ENCODE results near the gene EYA2. TPM values are rescaled to one million over a fixed set of nuclear protein-coding genes. Genes with fewer than 3 reads are reported as not detected.
"Not testable (repeated sequence)": the region's sequence is repeated elsewhere in the genome, so short reads cannot be mapped to it uniquely, and the experiment has no call there.

EYA2 gene
- polyA plus RNA-seq, 2 donors: 21.5 to 23.6 TPM

DNA sequence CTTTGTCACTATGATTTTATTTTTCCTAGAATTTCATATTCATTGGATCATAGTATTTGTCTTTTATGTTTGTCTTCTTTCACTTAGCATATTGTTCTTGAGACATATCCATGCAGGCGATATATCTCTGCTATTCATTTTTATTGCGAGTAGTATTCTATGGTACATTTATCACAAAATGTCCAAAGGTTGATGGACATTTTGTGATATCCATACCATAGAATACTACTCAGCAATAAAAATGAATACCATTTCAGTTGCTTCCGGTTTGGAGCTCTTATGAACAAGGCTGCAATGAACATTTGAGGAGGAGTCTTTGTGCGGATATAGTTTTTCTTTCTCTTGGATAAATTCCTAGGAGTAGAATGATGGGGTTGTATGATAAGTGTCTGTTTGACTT is 28.8 kb upstream of the EYA2 start:
- WGBS, 2 donors: 89 to 93% methylated on average over 4 of the region's 4 CpGs
- Histone ChIP-seq H3K27me3 (ENCODE audit: control insufficient read depth in 1 of 2, insufficient read depth in 2 of 2, low read length in 2 of 2) (no peaks in the 10 kb centered on the region), H3K9me3 (ENCODE audit: control insufficient read depth in 2 of 2, insufficient read depth in 1 of 2, low read depth in 1 of 2, low read length in 1 of 2) (no peaks in the 10 kb centered on the region), H3K4me1 (ENCODE audit: control insufficient read depth in 2 of 2, insufficient read depth in 2 of 2, low read length in 1 of 2) (no peaks in the 10 kb centered on the region), H3K36me3 (ENCODE audit: control insufficient read depth in 2 of 2, insufficient read depth in 2 of 2, low read length in 1 of 2) (no peaks in the 10 kb centered on the region), H3K4me3 (ENCODE audit: low read depth in 1 of 2, low read length in 2 of 2) (no peak overlapping the region), H3K27ac (ENCODE audit: low read depth in 2 of 2, low read length in 1 of 2) (no peak overlapping the region)

GRCh38 chr20:46870041-46870440 is 24.6 kb upstream of the EYA2 start:
- WGBS, 2 donors: 53 to 66% methylated on average over 1 of the region's 1 CpG
- no peaks in the 10 kb centered on the region for H3K4me1 ChIP-seq (ENCODE audit: control insufficient read depth in 2 of 2, insufficient read depth in 2 of 2, low read length in 1 of 2)
- H3K4me3 ChIP-seq (ENCODE audit: low read depth in 1 of 2, low read length in 2 of 2): no peak overlapping the region
- H3K36me3 ChIP-seq (ENCODE audit: control insufficient read depth in 2 of 2, insufficient read depth in 2 of 2, low read length in 1 of 2): no peaks in the 10 kb centered on the region
- no peaks in the 10 kb centered on the region for H3K9me3 ChIP-seq (ENCODE audit: control insufficient read depth in 2 of 2, insufficient read depth in 1 of 2, low read depth in 1 of 2, low read length in 1 of 2)
- no peaks in the 10 kb centered on the region for H3K27me3 ChIP-seq (ENCODE audit: control insufficient read depth in 1 of 2, insufficient read depth in 2 of 2, low read length in 2 of 2)
- H3K27ac ChIP-seq (ENCODE audit: low read depth in 2 of 2, low read length in 1 of 2): no peak overlapping the region

GRCh38 chr20:46872328-46873211 is 22.1 kb upstream of the EYA2 start:
- Histone ChIP-seq H3K4me1 (ENCODE audit: control insufficient read depth in 2 of 2, insufficient read depth in 2 of 2, low read length in 1 of 2) (no peaks in the 10 kb centered on the region), H3K27me3 (ENCODE audit: control insufficient read depth in 1 of 2, insufficient read depth in 2 of 2, low read length in 2 of 2) (peaks cover 0 to 2% of the 10 kb centered on the region in 2 donors), H3K27ac (ENCODE audit: low read depth in 2 of 2, low read length in 1 of 2) (no peak overlapping the region), H3K9me3 (ENCODE audit: control insufficient read depth in 2 of 2, insufficient read depth in 1 of 2, low read depth in 1 of 2, low read length in 1 of 2) (no peaks in the 10 kb centered on the region), H3K4me3 (ENCODE audit: low read depth in 1 of 2, low read length in 2 of 2) (no peak overlapping the region), H3K36me3 (ENCODE audit: control insufficient read depth in 2 of 2, insufficient read depth in 2 of 2, low read length in 1 of 2) (no peaks in the 10 kb centered on the region)
- WGBS, 2 donors: 59 to 60% methylated on average over 13 of the region's 13 CpGs

DNA sequence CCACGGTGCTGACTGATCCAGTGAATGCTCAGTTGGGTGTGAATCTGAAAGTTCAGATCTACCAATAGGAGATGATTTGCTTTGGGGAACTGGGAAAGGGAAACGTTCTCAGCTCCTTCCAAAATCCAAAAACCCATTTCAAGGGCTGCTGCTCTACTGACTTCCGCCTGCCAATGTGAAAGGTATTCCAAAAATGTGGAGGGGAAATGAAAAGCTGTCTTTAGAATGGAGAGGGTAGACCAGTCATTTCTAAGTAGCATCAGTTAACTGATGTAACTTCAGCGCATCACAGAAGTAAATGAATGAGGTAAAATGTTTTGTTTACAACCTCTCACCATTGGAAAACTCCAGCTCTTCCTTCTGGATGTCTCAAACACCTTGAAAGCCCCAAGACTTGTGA is 19.6 kb upstream of the EYA2 start:
- 63 to 70% methylated on average over 4 of the region's 4 CpGs for WGBS, 2 donors
- Histone ChIP-seq H3K9me3 (ENCODE audit: control insufficient read depth in 2 of 2, insufficient read depth in 1 of 2, low read depth in 1 of 2, low read length in 1 of 2) (no peaks in the 10 kb centered on the region), H3K27me3 (ENCODE audit: control insufficient read depth in 1 of 2, insufficient read depth in 2 of 2, low read length in 2 of 2) (peaks cover 0 to 2% of the 10 kb centered on the region in 2 donors), H3K36me3 (ENCODE audit: control insufficient read depth in 2 of 2, insufficient read depth in 2 of 2, low read length in 1 of 2) (no peaks in the 10 kb centered on the region), H3K27ac (ENCODE audit: low read depth in 2 of 2, low read length in 1 of 2) (no peak overlapping the region), H3K4me1 (ENCODE audit: control insufficient read depth in 2 of 2, insufficient read depth in 2 of 2, low read length in 1 of 2) (no peaks in the 10 kb centered on the region), H3K4me3 (ENCODE audit: low read depth in 1 of 2, low read length in 2 of 2) (no peak overlapping the region)

GRCh38 chr20:46879386-46879785 is 15.3 kb upstream of the EYA2 start:
- no peaks in the 10 kb centered on the region for H3K9me3 ChIP-seq (ENCODE audit: control insufficient read depth in 2 of 2, insufficient read depth in 1 of 2, low read depth in 1 of 2, low read length in 1 of 2)
- no peaks in the 10 kb centered on the region for H3K4me1 ChIP-seq (ENCODE audit: control insufficient read depth in 2 of 2, insufficient read depth in 2 of 2, low read length in 1 of 2)
- WGBS, 2 donors: 87 to 90% methylated on average over 5 of the region's 5 CpGs
- H3K27me3 ChIP-seq (ENCODE audit: control insufficient read depth in 1 of 2, insufficient read depth in 2 of 2, low read length in 2 of 2): peaks cover 0 to 2% of the 10 kb centered on the region in 2 donors
- H3K36me3 ChIP-seq (ENCODE audit: control insufficient read depth in 2 of 2, insufficient read depth in 2 of 2, low read length in 1 of 2): no peaks in the 10 kb centered on the region
- no peak overlapping the region for H3K27ac ChIP-seq (ENCODE audit: low read depth in 2 of 2, low read length in 1 of 2)
- H3K4me3 ChIP-seq (ENCODE audit: low read depth in 1 of 2, low read length in 2 of 2): no peak overlapping the region

DNA sequence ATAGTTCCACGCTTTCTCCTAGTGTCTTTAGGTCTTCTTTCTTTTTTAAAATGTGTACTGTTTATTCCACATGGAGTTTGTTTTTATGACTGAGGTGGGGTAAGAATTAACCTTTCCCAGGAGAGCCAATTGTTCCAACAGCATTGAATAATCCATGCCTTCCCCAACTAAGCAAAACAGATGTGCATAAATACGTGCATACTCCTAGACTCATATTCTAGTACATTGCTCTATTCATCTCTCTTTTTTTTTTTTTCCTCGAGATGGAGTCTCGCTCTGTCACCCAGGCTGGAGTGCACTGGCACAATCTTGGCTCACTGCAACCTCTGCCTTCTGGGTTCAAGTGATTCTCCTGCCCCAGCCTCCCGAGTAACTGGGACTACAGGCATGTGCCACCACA is 14.7 kb upstream of the EYA2 start:
- not testable (repeated sequence) for H3K36me3 ChIP-seq (ENCODE audit: control insufficient read depth in 2 of 2, insufficient read depth in 2 of 2, low read length in 1 of 2); H3K9me3 ChIP-seq (ENCODE audit: control insufficient read depth in 2 of 2, insufficient read depth in 1 of 2, low read depth in 1 of 2, low read length in 1 of 2); H3K4me3 ChIP-seq (ENCODE audit: low read depth in 1 of 2, low read length in 2 of 2); H3K4me1 ChIP-seq (ENCODE audit: control insufficient read depth in 2 of 2, insufficient read depth in 2 of 2, low read length in 1 of 2); H3K27me3 ChIP-seq (ENCODE audit: control insufficient read depth in 1 of 2, insufficient read depth in 2 of 2, low read length in 2 of 2); H3K27ac ChIP-seq (ENCODE audit: low read depth in 2 of 2, low read length in 1 of 2)
- 86 to 89% methylated on average over 5 of the region's 5 CpGs for WGBS, 2 donors

- no peaks in the 10 kb centered on the region for H3K4me1 ChIP-seq (ENCODE audit: control insufficient read depth in 2 of 2, insufficient read depth in 2 of 2, low read length in 1 of 2)
- H3K4me3 ChIP-seq (ENCODE audit: low read depth in 1 of 2, low read length in 2 of 2): no peak overlapping the region
- no peaks in the 10 kb centered on the region for H3K9me3 ChIP-seq (ENCODE audit: control insufficient read depth in 2 of 2, insufficient read depth in 1 of 2, low read depth in 1 of 2, low read length in 1 of 2)
- WGBS, 2 donors: 41 to 48% methylated on average over 6 of the region's 6 CpGs
- no peak overlapping the region for H3K27ac ChIP-seq (ENCODE audit: low read depth in 2 of 2, low read length in 1 of 2)
- no peaks in the 10 kb centered on the region for H3K27me3 ChIP-seq (ENCODE audit: control insufficient read depth in 1 of 2, insufficient read depth in 2 of 2, low read length in 2 of 2)
- no peaks in the 10 kb centered on the region for H3K36me3 ChIP-seq (ENCODE audit: control insufficient read depth in 2 of 2, insufficient read depth in 2 of 2, low read length in 1 of 2)
These were observed 10.8 kb upstream of the EYA2 start for GRCh38 chr20:46883892-46884291.

DNA sequence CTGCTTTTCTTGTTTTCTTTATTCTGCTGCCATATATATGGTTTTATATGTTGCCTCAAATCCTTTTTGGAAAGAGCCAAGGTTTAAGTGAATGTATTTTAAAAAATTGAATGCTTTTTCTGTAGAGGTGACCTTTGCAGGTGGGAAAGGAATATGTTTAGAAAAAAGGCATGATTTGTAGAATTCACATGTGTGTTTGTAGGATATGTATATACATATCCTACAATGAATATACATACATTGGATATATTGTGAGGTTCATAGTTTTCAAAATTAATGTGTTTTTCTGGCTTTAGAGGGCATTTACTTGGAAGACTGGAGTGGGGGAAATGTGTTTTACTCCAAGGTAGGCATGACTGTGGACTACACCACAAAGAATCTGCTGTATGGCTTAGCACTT is 4.0 kb upstream of the EYA2 start:
- Histone ChIP-seq H3K4me1 (ENCODE audit: control insufficient read depth in 2 of 2, insufficient read depth in 2 of 2, low read length in 1 of 2) (no peaks in the 10 kb centered on the region), H3K27me3 (ENCODE audit: control insufficient read depth in 1 of 2, insufficient read depth in 2 of 2, low read length in 2 of 2) (no peaks in the 10 kb centered on the region), H3K27ac (ENCODE audit: low read depth in 2 of 2, low read length in 1 of 2) (no peak overlapping the region), H3K4me3 (ENCODE audit: low read depth in 1 of 2, low read length in 2 of 2) (no peak overlapping the region), H3K36me3 (ENCODE audit: control insufficient read depth in 2 of 2, insufficient read depth in 2 of 2, low read length in 1 of 2) (no peaks in the 10 kb centered on the region), H3K9me3 (ENCODE audit: control insufficient read depth in 2 of 2, insufficient read depth in 1 of 2, low read depth in 1 of 2, low read length in 1 of 2) (no peaks in the 10 kb centered on the region)

DNA sequence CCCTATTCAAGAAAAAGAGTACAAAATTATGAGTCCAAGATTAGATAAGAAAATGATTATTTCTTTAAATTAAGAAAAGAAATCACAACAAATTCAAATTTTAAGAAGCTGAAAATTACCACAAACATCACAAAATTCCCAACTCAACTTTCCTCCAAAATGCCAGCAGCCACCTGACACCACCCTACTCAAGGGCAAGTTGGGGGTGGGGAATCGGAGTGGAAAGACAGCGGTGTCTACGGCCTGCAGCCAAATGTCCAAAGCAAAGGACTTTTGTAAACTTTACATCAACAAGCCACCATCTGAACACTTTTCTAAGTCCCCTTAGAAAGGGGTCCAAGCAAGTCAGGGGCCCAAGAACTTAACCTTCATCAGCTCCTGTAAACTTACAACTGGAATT is 1.6 kb upstream of the EYA2 start:
- Histone ChIP-seq H3K4me3 (ENCODE audit: low read depth in 1 of 2, low read length in 2 of 2) (no peak overlapping the region), H3K36me3 (ENCODE audit: control insufficient read depth in 2 of 2, insufficient read depth in 2 of 2, low read length in 1 of 2) (no peaks in the 10 kb centered on the region), H3K9me3 (ENCODE audit: control insufficient read depth in 2 of 2, insufficient read depth in 1 of 2, low read depth in 1 of 2, low read length in 1 of 2) (no peaks in the 10 kb centered on the region), H3K27me3 (ENCODE audit: control insufficient read depth in 1 of 2, insufficient read depth in 2 of 2, low read length in 2 of 2) (no peaks in the 10 kb centered on the region), H3K27ac (ENCODE audit: low read depth in 2 of 2, low read length in 1 of 2) (no peak overlapping the region), H3K4me1 (ENCODE audit: control insufficient read depth in 2 of 2, insufficient read depth in 2 of 2, low read length in 1 of 2) (no peaks in the 10 kb centered on the region)
- WGBS, 2 donors: 82 to 94% methylated on average over 3 of the region's 3 CpGs

All from esophagus (tissue), 2 donors.